NCI-H2227 (cell line): ENCODE data around the gene ZDHHC12.

Experiments used
- DNase-seq: peaks from one replicate; lab custom pipeline; 2025; ENCODE audit not compliant: unreplicated experiment; lab: John Stamatoyannopoulos, UW

ZDHHC12 gene

GRCh38 chr9:128723866-128724743, at the start of gene ZDHHC12:
Gene ZDHHC12, minus strand, starts transcription at chr9:128724127. Its CDS starts 34 bp downstream, at chr9:128724093.
- peak; percentile 97 for DNase-seq

GRCh38 chr9:128773049-128773448, 49.1 kb upstream of the ZDHHC12 start:
- DNase-seq = no peak

DNA sequence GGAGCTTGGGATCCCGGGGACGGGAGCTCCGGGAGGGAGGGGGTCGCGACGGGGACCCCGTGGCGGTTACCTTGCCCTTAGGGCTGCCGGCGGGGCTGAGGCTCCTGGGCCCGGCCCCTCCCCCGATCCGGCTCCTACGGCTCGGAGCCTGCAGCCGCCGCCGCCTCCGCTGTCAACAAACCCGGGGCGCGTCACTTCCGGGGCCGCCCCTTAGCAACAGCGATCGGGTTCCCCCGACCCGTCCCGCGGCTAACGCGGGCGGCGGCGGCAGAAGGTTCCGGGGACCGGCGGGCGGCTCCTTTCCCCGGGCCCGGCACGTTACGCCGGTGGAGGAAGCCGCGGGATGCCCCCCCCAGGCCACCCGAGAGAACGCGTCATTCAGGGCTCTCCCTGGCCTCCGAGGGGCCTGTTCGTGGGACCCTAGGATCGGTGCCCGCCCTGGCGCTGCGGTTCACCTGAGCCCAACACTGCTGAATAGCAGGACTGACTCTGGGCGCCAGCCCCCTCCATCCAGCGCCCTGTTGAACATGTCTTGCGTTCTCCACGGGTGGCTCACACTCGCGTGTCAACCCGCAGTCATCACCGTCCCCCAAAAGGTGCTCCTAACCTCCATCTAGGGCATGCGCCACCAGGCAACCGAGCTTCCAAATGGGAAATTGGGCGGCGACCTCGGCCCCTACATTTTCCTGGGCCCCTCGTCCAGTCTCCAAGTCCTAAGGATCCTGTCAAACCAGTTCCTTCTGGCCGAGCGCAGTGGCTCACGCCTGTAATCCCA, 48.0 kb upstream of the ZDHHC12 start, which contains the start of gene ZER1:
Gene ZER1 (minus strand): TSS at position 183 of the 775 bp plus-strand sequence. CDS start 16,362 bp downstream, outside the sequence.
- peak; percentile 91 for DNase-seq

DNA sequence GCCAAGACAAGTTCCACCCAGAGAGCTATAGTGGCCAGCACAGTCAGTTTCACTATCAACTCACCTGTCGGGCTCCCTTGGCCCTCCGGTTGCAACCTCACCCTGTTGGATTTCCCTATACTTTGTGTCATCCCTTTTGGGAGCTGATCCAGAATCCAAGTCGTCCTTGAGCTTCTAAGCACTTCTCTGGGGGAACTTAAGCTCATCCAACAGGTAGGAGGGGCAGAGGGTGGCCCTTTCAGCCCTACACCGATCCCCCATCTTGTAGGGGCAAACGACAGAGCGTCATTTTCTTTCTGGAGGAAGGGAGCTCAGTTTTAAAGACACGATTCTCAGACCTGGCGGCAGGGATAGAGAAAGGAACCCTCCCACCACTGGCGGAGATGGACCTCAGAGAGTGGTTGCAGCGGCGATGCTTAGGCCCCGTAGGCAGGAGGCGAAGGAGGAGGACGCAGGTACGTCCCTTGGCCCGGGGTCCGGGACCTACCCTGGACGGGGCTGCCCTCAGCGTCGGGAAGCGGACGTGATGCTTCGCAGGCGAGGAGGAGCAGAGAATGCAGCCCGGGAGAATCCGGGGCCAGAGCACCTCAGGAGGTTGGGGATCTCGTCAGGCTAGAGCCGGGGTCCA, 47.3 kb upstream of the ZDHHC12 start:
- no peak for DNase-seq

DNA sequence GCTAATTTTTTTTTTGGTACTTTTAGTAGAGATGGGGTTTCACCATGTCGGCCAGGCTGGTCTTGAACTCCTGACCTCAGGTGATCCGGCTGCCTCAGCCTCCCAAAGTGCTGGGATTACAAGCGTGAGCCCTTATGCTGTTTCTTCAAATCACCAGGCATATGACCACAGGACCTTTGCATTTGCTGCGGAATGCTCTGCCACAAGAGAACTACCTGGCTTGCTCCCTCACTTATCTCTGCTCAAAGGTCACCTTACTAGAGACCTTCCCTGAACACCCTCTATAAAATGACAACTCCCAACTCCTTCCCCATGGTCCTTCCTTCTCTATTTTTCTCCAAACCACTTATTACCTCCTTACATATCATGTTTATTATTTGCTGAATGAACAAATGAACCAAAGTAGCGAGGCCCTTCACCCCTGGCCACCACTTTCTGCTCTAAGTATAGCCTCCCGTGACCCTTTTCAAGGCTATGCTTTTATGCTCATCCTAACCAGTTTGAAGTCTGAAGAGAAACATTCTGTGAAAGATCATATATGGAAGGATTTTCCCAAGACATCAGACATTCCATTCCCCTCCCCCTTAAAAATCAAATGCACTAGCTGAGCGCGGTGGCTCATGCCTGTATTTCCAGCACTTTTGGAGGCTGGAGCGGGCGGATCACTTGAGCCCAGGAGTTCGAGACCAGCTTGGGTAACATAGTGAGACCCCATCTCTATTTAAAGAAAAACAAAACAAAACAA, 46.5 kb upstream of the ZDHHC12 start:
- DNase-seq = no peak

GRCh38 chr9:128768606-128769005, 44.7 kb upstream of the ZDHHC12 start:
- DNase-seq = no peak

- no peak for DNase-seq
Observed at GRCh38 chr9:128765499-128765898, 41.6 kb upstream of the ZDHHC12 start.

DNA sequence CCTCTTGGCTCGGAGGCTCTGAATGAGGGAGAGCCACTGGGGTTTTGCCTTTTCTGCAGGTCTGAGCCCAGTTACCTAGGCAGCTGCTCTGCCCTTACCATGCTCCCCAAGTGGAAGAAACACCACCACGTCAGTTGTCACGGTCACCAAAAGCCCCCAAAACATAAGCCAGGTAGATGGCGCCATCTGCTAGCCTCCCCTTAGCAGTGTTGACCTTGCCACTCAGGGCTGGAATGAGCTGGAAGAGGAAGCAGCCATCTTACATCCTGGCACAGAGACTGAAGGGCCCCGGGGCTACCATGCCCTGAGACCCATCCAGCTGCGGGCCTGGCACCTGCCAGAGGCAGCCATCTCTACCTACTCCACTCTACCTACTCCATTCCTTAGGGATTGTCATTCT, 40.4 kb upstream of the ZDHHC12 start:
- no peak for DNase-seq

- no peak for DNase-seq
Observed at GRCh38 chr9:128762671-128763449, 38.9 kb upstream of the ZDHHC12 start.

- DNase-seq = no peak
Observed at GRCh38 chr9:128757602-128758001, 33.7 kb upstream of the ZDHHC12 start.

DNA sequence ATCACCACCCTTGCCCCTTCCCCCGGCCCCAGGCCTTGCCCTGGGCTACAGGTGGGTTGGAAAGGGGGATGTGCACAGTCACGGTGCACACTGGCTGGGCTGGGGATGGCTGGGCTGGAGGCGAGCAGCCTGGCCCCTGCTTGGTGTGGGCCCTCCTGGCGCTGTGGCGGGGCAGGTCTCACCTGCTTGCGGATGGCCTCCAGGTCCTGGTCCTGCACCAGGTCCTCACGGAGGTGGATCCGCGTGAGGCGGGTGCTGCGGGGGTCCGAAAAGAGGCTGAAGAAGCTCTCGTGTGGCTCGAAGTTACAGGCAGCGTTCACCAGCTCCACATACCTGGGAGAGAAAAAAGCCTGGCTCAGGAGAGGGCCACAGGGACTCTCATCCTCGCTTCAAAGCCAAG, 29.7 kb upstream of the ZDHHC12 start:
- DNase-seq = no peak

DNA sequence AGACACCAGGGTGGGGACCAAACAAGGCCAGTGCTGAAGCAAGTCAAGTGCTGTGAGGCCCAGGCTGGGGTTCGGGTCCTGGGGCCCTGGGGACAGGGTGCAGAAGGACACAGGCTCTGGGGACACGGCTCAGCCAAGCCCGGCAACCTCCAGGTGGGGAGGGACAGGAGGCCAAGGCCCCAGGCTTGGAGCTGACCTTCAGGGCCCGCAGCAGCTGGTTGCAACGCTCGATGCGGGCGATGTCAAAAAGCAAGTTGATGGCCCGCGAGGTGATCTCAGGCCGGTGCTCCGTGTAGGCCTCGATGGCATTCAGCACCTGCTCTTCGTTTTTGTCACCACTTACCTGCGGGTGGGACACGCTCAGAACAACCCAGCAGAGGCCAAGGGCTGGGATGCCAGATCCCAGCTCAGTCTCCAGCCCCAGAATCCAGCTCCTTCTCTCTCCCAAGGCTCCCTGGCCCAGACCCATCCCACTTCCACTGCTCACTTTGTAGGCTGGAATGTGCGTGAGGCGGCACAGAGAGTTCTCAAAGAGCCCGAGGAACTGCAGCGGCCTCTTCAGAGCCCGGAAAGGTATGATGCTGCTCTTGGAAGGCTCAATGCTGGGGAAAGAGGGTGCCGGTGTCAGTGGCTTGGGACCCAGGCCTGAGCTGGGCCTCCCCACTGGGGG, 27.1 kb upstream of the ZDHHC12 start:
- no peak for DNase-seq

- no peak for DNase-seq
Observed at GRCh38 chr9:128747241-128747640, 23.3 kb upstream of the ZDHHC12 start.

DNA sequence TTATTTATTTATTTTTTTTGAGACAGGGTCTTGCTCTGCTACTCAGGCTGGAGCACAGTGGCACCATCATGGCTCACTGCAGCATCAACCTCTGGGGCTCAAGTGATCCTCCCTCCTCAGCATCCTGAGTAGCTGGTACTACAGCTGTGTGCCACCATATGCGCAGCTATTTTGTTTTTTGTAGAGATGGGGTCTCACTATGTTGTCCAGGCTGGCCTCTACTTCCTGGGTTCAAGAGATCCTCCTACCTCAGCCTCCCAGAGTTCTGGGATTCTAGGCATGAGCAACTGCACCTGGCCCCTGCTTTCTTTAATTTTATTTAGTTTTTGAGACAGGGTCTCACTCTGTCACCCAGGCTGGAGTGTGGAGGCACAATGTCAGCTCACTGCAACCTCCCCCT, 19.5 kb upstream of the ZDHHC12 start:
- no peak for DNase-seq

- no peak for DNase-seq
Observed at GRCh38 chr9:128742401-128742800, 18.5 kb upstream of the ZDHHC12 start.

GRCh38 chr9:128735373-128735772, 11.4 kb upstream of the ZDHHC12 start:
- DNase-seq = peak; percentile 27

- DNase-seq = peak; percentile 87
Observed at GRCh38 chr9:128733256-128733655, 9.3 kb upstream of the ZDHHC12 start.

- no peak for DNase-seq
Observed at GRCh38 chr9:128732576-128732975, 8.6 kb upstream of the ZDHHC12 start.

GRCh38 chr9:128731691-128732090, 7.8 kb upstream of the ZDHHC12 start:
- DNase-seq = no peak
